HG02973 (cell line): Measurements from ENCODE around the gene NOL4L.

ENCODE experiments used
- ATAC-seq: cut with Tn5 transposase; IDR thresholded peaks from one replicate; pipeline ENCODE4 v1.9.1; 2021; ENCODE audit warnings: moderate library complexity; ENCODE audit not compliant: unreplicated experiment

The NOL4L gene, protein sequence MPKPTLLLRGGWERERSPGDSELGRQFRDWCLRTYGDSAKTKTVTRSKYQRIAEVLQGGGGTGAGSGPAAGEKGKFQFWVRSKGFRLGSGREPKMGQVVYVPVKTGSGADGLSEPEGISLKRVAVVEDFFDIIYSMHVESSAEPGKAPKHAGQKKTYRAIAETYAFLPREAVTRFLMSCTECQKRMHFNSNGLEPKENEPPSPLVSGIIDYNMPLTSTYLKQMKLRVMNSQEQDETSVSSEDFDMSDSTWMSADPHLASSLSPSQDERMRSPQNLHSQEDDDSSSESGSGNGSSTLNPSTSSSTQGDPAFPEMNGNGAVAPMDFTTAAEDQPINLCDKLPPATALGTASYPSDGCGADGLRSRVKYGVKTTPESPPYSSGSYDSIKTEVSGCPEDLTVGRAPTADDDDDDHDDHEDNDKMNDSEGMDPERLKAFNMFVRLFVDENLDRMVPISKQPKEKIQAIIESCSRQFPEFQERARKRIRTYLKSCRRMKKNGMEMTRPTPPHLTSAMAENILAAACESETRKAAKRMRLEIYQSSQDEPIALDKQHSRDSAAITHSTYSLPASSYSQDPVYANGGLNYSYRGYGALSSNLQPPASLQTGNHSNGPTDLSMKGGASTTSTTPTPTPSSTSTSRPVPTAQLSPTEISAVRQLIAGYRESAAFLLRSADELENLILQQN

DNA sequence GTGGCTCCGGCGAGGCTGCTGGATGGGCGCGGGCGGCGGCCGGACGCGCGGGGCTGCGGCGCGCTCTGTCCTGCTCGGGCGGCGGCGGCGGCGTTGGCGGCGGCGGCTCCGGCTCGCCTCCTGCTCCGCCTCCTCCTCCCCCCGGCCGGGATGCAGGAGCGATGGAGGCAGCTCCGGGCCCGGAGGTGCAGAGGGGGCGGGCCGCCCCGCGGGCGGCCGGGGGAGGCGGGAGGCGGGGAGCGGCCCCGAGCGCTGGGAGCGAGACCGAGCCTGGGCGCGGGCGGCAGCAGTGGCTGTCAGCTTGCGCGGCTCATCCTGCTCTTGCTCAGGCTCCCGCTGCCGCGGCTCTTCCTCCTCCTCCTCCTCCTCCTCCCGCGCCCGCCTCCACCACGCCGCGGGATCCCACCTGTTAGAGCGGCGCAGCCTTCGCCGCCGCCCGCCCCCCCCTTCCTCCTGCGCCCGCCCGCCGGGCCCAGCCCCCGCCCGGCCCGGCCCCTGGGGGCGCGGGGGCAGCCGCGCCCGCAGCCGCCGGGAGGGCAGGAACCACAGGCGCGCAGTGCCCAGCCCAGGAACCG lies at the start of gene NOL4L:
NOL4L (minus strand) TSS at position 323 of the 575 bp plus-strand sequence. CDS start 443 bp downstream, outside the sequence.
- no peak for ATAC-seq

DNA sequence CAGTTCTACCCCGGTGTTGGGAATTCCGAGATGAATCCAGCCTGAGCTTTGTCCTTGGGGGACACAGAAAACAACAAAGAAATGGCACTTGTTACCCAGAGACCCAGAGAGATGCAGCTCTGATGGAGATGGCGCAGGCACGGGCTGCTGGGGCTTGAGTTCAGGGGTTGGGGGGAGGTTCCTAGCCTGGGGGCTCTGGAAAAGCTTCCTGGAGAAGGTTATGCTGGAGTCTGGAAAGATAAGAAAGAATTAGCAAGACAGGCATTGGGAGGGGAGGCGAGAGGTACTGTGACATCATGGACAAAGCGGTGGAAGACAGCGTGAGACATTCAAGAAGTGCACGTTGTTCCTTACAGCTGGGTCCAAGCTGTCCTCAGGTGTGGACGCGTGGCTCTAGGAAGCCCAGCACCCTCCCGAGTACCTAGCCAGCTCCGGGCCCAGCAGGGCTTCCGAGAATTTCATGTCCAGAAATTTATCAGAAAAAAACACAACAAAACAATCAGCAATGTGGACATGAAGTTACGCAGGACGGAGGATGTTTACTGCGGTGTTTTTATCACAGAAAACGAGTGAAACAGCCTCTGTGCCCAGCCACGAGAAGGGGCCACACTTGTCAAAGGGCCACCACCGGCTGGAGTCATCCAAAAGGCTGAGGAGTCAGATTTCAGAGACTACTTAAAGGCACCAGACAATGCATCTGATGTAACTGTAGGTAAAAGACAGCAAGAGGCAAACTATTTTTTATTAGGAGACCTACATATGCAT lies 49.1 kb upstream of the NOL4L start:
- ATAC-seq: no peak

DNA sequence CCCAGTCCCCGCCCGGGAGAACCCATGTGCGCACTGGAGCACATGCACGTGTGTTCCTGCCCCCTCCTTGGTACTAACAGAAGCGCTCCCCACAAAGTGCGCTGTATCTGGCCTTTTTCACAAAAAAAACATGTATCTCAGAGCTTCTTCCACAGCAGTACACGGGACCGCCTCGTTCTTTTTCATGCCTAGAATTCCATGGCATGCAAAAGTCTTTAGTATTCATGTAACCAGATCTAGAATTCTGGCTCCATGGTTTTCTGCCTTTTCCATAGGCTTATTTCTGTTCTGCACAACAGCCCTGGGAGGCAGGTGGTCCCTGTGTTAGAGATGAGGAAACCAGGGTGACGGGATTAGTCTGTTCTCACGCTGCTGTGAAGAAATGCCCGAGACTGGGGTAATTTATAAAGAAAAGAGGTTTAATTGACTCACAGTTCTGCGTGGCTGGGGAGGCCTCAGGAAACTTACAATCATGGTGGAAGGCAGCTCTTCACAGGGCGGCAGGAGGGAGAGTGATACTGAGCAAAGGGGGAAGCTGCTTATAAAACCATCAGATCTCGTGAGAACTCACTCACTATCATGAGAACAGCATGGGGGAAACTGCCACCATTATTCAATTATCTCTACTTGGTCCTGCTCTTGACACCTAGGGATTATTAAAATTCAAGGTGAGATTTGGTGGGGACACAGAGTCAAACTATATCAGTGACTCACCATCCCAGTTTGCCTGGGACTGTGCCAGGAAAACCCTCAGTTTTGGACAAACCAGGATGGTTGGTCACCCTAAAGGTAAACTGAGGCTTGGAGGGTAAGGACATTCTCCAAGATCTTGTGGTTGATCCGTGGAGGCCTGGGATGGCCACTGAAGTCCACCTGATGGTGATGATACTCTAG lies 47.6 kb upstream of the NOL4L start:
- no peak for ATAC-seq

DNA sequence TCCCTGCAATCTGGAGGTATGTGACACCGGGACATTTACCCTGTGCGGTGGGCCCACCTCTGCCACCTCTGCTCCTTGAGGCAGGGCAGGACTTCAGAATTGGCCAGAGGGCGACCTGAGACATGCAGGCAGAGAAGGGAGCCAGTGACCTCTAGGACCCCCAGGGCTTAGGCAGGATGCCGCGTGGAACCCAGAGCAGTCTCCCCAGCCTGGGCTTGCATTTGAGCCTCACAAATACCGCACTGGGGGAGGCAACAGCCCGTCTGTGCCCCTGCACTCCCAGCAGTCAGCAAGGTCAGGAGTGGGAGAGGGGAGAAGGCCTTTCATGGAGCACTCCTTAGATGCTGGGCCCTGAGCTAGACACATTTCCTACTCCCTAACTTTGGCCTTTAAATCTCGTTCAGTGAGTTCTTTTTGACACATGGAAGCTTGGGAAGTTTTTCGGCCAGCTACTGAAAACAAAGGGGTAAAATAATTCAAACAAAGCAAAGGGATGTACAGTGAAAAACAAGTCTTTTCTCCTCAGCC lies 46.9 kb upstream of the NOL4L start:
- ATAC-seq: no peak

DNA sequence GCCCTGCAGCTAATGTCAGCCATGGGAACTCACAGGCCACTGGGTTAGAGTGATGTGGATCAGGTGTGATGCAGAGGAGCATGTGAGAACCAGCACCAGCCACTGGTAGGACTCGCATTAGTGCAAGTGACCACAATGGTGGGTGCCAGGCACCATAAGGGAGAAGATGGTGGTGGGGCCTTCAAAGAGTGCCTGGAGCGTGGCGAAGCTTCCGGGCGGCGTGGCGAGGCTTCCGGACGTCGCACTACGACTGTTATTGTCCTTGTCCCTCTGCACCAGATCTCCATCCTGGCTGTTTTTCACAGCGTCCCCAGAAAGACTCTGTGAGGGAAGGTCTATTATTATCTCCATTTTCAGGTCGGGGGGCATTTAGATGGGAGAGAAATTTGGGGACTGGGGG lies 44.7 kb upstream of the NOL4L start:
- ATAC-seq: no peak

DNA sequence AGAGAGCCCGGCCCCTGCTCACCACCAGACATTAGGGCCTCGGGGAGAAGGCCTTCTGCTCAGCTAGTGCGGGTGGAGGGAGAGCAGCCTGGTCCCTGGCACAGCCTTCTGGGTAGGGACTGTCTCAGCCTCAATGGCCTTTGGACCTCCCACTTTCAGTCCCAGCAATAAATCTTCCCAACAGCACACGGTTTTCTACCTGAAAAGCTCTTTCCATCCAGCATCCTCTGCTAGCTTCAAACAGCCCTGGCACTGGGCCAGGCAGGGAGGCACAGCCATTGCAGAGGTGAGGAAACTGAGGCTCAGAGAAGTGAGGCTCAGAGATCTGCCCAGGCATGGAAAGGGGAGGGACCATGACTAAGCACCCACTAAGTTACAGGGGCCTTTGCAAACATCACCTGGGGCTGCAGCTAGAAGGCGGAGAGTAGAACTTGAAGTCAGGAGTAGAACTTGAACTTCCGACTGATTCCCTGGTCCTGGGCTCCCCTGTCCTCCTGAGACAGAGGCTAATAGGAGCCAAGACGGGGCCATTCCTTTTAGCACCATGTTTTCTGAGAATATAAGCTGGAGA lies 43.9 kb upstream of the NOL4L start:
- no peak for ATAC-seq

DNA sequence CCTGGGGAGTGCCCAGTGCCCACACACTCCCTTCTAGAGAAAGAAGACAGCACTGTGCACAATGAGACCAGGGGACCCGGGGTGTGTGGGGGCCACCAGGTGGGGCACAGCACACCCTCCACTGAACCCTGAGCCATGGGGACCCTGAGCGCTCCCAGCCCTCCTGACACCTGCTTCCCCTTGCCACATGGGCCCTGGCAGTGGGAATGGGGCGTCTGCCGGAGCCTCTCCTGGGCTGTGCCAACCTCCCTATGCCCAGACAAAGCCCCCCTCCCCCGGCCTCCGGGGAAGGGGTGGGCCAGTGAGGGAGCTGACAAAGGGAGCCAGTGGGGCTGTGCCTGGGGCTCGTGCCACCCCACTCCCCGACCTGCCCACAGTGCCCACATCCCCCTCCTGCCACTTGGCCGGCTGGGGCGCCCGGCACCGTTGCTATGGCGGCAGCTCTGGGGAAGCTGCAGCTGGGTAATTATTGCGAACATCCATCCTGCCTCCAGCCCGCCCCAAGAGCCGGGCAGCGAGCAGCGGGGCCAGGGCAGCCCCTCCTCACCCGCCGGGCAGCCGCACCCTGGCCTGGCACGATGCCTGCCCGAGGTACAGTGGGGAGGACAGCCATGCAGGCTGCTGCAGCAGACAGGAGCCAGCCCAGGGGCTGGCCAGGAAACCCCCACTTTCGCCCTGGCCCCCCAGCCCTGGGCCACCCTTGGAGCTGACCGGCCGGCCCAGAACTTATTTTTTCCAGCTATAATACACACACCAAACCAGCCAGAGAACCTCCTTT lies 41.9 kb upstream of the NOL4L start:
- no peak for ATAC-seq

DNA sequence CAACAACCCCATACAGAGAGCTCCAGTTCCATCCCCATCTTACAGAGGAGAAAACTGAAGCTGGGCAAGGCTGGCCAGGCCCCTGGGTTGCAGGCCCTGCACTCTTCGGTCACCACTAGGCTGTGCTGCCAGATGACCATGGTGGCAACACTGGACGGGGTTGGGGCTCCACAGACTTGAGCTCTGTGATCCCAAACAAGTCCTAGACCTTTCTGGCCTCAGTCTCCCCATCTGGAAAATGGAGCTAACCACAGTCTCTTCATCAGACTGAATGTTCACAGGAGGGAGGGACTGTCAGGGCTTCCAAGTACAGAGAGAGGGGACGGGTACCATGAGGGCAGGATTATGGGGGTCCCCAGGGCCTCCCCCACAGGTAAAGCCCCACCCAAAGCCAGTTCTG lies 41.3 kb upstream of the NOL4L start:
- no peak for ATAC-seq

DNA sequence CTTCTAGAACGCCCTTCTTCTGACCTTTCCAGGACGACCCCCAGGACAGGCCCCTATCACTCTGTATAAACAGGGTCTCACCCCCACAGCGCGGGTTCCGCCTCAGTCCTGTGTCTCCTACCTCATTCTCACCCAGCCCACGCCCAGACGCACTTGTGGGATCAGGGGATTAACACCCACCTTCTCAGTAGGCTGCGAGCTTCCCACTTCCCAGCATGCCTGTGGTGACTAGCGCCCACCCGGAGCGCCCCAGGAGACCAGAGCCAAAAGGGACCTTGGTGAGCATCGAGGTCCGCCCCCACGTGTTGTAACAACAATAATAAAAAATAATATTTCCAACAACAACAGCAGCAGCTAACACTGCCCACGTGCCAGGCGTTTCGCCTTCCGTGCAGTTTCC lies 40.9 kb upstream of the NOL4L start:
- no peak for ATAC-seq

DNA sequence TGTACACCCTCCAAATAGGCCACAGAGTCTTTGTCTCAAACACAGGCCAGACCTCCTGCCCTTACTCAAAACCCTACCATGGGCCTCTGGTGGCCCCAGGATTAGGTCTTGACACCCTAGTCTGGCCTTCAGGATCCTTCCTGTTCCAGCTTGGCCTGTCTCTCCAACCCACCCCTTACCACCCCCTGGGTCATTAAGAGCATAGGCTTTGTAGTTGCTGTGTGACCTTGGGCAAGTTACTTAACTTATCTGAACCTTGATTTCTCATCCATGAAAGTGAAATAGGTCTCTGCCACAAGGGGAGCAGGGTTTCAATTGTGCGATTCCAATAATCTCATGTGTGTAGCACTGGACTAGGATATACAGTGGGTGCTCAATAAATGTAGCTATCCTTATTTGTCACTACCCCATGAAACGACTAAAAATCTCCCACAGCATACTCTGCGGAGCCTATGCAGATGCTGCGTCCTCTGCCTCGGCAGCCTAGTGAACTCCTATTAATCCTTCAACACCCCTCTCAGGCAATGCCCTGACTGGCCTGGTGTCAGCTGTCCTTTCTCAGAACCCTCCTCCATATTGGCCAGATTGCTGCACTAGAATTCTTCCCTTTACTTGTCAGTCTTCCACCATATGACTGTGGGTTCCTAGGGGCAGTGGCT lies 39.7 kb upstream of the NOL4L start:
- ATAC-seq: no peak

DNA sequence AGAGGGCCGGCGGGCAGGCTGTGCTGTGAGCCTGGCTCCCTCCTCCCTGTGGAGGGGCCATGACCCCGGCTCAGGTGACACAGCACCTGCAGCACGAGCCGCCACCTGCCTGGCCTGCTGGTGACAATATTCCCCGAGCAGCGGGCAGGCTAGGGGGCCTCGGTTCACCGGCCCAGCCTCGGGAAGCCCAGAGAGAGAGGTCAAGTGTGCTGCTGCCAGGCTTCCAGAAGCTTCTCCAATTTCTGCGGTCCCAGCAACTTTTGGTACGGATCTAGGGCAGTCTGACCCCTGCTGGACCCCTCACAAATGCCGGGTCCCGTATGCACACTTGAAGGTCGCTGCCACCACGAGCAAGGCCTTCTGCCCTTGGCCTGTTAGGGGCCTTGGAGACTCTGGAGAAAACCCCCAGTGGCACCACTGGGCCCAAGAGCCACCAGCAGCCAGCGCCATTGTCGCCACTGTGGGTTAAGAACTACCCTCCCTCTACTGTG lies 38.6 kb upstream of the NOL4L start:
- ATAC-seq: no peak

DNA sequence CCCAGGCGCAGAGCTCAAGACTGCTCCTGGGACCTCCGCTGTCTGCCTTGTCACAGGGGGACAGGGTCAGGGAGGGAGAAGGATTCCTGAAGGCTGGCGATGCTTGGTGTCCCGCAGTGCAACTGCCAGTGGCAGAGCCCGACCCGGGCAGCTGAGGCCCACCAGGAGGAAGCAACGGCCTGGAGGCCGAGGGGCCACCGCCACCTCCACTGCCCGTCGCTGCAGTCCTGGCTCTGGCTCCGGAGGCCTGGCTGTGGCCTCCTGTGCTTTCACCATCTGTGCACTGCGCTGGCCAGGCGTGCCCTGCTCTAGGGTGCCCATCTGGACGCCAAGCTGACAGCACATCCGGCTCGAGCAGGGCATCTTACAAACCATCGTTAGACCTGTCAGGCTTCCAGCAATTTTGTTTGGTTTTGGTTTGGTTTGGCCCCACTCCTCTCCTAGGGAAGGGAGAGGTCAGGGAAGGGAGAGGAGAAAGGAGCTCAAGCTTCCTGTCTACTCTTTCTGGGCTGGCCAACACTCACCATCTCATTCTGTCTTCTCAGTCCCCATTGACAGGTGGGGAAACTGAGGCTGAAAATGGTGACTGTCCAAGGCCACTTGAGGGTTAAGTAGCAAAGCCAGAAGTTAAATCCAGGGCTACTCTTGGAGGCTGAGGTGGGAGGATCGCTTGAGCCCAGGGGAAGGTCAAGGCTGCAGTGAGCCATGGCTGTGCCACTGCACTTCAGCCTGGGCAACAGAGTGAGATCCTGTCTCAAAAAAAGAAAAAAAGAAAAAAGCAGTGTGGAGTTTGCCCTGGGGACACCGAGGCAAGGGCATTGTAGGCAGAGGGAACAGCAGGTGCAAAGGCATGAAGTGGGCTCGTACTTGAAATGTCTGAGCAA lies 37.7 kb upstream of the NOL4L start:
- no peak for ATAC-seq

DNA sequence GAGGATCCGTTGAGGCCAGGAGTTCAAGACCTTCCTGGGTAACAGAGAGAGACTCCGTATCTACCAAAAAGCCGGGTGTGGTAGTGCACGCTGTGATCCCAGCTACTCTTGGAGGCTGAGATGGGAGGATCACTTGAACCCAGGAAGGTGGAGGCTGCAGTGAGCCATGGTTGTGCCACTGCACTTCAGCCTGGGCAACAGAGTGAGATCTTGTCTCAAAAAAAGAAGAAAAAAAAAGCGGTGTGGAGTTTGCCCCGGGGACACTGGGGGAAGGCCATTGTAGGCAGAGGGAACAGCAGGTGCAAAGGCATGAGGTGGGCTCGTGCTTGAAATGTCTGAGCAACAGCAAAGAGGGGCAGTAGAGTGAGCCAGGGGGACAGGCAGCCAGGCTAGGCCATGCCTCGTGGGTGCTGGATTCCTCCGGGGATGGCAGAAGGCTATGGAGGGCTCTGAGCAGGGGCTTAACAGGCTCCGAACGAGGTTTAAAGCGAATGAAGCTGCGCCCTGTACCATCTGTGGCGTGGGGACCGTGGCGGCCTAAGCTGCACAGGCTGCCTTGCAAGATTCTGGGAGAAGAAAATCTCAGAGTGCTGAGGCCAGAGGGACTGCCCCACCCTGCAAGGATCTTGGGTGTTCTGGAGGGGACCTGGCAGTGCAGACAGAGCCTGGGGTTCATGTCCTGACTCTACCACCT lies 36.9 kb upstream of the NOL4L start:
- ATAC-seq: no peak

DNA sequence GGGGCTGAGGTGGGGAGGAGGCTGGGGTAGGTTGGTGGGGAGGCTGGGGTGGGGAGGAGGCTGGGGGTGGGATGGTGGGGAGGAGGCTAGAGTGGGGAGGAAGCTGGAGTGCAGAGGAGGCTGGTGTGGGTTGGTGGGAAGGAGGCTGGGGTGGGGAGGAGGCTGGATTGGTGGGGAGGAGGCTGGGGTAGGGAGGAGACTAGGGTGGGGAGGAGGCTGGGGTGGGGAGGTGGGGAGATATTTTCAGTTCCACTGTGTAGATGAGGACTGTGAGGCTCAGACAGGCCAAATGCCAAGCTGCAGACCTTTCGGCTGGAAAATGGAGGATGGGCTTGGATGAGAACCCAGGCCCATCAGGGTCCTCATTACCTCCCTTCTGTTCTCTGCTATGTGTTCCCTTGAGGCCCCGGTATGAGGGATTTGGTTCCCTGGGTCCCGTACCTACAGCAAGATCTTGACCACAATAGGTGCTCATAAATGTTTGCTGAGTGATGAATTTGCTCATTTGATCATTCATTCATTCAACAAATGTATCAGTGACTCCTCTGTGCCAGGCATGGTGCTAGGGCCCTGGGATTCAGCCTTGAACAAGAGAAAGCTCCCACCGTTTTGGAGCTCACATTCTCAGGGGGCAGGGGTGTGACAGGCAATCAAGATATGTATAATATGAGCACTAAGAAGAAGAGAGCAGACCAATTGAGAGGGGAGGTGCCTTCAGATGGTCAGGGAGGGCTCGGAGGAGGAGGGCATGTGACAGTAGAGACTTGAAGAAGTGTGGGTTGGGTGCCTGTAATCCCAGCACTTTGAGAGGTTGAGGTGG lies 36.1 kb upstream of the NOL4L start:
- no peak for ATAC-seq

DNA sequence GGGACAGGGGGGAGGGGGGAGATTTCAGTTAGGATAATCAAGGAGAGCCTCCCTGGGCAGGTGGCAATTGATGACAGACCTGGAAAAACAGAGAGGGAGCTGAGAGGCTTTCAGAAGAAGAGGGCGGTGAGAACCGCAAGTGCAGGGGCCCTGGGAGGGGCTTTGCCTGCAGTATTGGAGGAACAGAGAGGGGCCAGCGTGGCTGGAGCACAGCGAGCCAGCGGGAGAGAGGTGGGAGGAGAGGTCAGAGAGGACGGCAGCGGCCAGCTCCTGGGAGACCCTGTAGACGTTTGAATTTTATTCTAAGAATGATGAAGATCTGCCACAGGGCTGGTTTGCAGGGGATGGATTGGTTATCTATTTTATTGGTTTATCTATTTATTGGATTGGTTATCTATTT lies 34.5 kb upstream of the NOL4L start:
- no peak for ATAC-seq

DNA sequence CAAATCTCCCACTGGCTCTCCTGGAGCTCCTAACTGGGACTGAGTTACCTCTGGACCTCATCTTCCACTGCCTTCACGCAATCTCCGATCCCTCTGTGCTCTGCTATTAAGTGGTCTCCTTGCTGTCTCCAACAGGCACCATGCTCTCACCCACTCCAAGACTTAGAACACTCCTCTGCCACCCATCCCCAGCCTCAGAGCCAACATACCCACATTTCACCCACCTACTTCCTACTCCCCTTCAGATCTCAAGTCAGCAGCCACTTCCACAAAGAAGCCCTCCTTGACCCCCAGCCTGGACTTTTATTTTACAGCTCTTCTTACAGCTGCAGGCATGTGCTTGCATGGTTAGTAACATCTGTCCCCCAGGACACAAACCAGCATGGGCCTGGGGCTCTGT lies 29.6 kb upstream of the NOL4L start:
- no peak for ATAC-seq
